Activated CD8-positive, alpha-beta memory T cell treated with anti-CD3 and anti-CD28 coated beads for 48 hours (primary cell): ENCODE measurements around the gene DDR2.

Source experiments
- DNase-seq, 3 experiments: peaks; one replicate each; pipeline ENCODE4 v3.0.0-alpha.2; 2020; ENCODE audit warnings: low read depth in 2 of 3, low spot score in 2 of 3

Gene DDR2

GRCh38 chr1:162823771-162824525 is 191.7 kb downstream of the DDR2 start:
- no peak for DNase-seq

- DNase-seq: no peak
Measured at GRCh38 chr1:162829268-162829667, 197.0 kb downstream of the DDR2 start.

- no peak for DNase-seq
Measured at GRCh38 chr1:162832470-162832869, 200.2 kb downstream of the DDR2 start.

GRCh38 chr1:162835157-162835899 is 203.1 kb downstream of the DDR2 start:
- no peak for DNase-seq
